Adipose tissue (tissue), 3 donors: ENCODE measurements around the gene TAF4. TPM values are rescaled to one million over a fixed set of nuclear protein-coding genes. Genes with fewer than 3 reads are reported as not detected.

Experiments
- H3K27ac ChIP-seq: one replicate; pipeline ENCODE4 v1.5.1; 2013; ENCODE audit warnings: low read depth, low read length
- WGBS, 3 donors: extraction: QIAGEN DNeasy Blood & Tissue Kit; methylation state at CpG; one replicate each; pipeline ENCODE4 v1.1.7; 2013; 5-methylcytosine and 5-hydroxymethylcytosine counted together
- polyA plus RNA-seq, 3 donors: library from polyadenylated mRNA; stranded (reverse); fragments of 200-250 nt; gene quantifications; one replicate each; pipeline ENCODE4 v1.2.3, GENCODE V29; 2013
- donor health status: healthy with polysubstance abuse.
- donor health status: Bipolar disorder and iron deficiency.
- donor health status: healthy.

The TAF4 gene
- polyA plus RNA-seq, 3 donors = 4.5 to 5.8 (median 5.0) TPM

GRCh38 chr20:61964675-61965605, 100.7 kb downstream of the TAF4 start:
- no peak overlapping the region for H3K27ac ChIP-seq
- WGBS, 3 donors = 38 to 45% (median 38%) methylated on average over 36 to 41 of the region's 41 CpGs

- WGBS, 3 donors = 90% methylated on average over 8 of the region's 8 CpGs
- no peak overlapping the region for H3K27ac ChIP-seq
These were observed 101.6 kb downstream of the TAF4 start for GRCh38 chr20:61963885-61964674.

DNA sequence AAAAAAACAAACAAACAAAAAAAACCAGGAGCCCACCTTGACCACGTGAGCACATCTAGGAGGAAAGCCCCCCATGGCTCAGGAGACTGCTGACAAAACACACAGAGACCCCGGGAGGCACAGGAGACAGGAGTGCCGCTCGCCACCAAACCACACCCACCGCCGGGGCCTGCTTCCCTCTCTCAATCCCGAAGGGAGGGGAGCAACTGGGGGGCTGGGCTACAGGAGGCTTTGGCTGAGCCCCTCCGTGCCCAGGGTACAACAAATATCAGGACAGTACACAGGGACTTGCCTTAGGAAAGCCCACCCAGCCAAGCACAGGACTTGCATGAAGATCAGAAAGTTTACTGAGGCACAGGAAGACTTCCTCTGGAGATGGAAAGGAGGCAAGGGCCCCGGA, 102.5 kb downstream of the TAF4 start:
- no peak overlapping the region for H3K27ac ChIP-seq
- 67 to 76% (median 69%) methylated on average over 9 of the region's 9 CpGs for WGBS, 3 donors

DNA sequence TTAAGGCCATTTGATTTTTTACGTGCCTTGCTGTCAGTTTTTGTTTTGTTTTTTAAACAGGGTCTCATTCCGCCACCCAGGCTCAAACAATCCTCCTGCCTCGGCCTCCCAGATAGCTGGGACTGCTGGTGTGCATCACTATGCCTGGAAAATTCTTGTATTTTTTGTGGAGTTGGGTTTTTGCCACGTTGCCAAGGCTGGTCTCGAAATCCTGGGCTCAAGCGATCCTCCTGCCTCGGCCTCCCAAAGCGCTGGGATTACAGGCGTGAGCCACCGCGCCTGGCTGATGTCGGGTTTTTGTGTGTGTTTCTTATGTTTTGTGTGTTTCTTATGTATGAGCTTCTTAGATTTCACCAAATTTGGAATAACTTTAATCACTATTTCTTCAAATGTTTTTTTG, 104.8 kb downstream of the TAF4 start:
- WGBS, 3 donors = 91 to 94% (median 93%) methylated on average over 12 of the region's 12 CpGs
- H3K27ac ChIP-seq = no peak overlapping the region

DNA sequence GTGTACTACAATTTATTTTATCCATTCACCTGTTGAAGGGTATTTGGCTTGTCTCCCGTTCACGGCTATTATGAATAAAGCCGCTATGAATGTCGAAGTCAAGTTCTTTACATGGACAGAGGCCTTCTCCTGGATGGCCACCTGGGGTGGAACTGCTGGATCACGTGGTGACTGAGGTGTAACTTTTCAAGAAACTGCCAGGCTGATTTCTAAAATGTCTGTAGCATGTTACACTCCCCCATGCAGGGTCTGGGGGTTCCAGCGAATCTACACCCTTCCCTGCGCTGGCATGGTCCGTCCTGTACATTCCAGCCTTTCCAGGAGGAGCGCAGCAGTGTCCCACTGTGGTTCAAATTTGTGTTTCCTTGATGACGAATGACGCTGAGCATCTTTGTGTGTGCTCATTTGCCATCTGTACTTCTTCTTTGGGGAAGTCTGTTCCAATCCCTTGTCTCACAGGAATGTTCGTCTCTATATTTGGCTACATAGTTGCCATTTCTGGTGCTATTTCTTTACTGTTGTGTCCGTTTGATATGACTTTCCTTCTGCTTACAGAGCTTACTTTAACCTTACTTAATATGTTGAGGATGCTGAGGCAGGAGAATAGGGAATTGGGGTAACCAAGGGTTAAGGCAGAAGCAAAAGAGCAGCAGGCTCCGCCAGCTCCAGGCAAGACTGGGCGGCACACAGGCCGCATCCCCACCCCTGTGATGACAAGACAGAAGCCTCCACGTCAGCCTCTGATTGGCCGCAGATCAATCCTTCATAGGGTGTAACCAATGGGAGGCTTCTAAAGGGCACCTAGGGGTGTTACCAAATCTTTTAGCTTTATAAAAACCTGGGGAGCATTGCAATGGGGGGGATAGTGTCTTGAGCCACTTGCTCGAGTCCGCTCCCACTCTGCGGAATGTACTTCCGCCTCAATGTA, 106.6 kb downstream of the TAF4 start:
- no peak overlapping the region for H3K27ac ChIP-seq
- WGBS, 3 donors = 65 to 75% (median 69%) methylated on average over 22 of the region's 22 CpGs

DNA sequence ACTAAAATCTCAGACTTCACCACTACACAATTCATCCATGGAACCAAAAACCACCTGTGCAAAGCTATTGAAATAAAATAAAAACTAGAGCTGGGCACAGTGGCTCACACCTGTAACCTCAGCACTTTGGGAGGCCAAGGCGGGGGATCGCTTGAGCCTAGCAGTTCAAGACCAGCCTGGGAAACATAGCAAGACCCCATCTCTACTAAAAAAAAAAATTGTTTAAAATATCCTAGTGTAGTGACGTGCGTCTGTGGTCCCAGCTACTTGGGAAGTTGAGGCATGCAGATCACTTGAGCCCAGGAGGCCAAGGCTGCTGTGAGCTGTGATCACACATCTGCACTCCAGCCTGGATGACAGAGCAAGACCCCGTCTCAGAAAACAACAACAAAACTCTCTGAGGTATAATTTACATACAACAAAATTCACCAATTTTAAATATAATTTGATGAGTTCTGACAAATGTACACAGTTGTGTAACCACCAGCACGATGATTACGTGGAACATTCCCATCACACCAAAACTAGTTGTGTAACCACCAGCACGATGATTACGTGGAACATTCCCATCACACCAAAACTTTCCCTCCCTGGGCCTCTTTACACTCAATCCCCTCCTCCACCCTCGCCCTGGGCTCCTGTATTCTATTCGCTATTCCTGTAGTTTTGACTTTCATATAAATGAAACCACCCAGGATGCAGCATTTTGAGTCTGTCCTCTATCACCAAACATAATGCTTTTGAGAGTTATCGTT, 107.5 kb downstream of the TAF4 start:
- 77 to 82% (median 79%) methylated on average over 12 of the region's 12 CpGs for WGBS, 3 donors
- H3K27ac ChIP-seq = no peak overlapping the region

- WGBS, 3 donors = 17 to 57% (median 50%) methylated on average over 12 of the region's 12 CpGs
- no peak overlapping the region for H3K27ac ChIP-seq
These were observed 109.0 kb downstream of the TAF4 start for GRCh38 chr20:61956396-61957342.

GRCh38 chr20:61955668-61956395, 109.8 kb downstream of the TAF4 start:
- H3K27ac ChIP-seq = no peak overlapping the region
- WGBS, 3 donors = 31 to 76% (median 73%) methylated on average over 6 of the region's 6 CpGs

DNA sequence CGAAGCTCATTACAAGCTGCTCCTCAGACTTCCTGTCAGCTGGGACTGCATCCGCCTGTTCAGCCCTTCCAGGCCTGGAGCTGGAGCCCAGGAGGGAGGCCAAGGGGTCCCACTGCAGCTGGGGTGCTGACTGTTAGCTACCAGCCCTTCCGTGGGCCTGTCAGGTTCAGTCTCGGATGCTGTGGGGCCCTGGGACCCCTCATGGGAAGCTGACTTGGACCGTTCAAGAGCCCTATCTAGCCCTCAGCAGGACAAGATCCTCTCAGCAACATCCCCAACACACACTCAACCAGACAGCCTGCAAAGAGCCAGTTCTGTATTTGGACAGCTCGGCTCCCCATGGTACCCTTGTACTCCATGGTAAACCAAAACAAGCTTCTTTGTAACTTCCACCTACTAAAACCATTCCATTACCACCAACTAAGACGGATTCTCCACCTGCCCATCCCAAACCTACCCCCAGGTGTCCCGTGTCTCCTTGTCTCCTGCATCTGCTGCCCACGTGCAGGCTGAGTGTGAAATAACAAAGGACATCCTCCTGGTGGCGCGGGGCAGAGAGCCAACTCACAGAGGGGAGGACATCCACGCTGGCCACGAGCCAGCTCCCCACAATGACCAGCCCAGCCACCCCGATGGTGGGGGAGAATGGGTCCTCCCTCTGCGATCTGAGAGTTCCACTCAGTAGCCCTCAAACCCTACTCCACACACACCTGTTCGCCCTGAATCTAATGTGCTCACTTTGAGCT, 111.2 kb downstream of the TAF4 start:
- 51 to 70% (median 64%) methylated on average over 16 of the region's 16 CpGs for WGBS, 3 donors
- H3K27ac ChIP-seq = no peak overlapping the region

- WGBS, 3 donors = 82 to 90% (median 87%) methylated on average over 20 of the region's 20 CpGs
- no peak overlapping the region for H3K27ac ChIP-seq
These were observed 112.4 kb downstream of the TAF4 start for GRCh38 chr20:61953037-61954021.

GRCh38 chr20:61951695-61952533, 113.8 kb downstream of the TAF4 start:
- 25 to 64% (median 35%) methylated on average over 17 to 21 of the region's 22 CpGs for WGBS, 3 donors
- H3K27ac ChIP-seq = no peak overlapping the region

GRCh38 chr20:61950641-61951071, 115.0 kb downstream of the TAF4 start:
- 44 to 74% (median 46%) methylated on average over 6 to 7 of the region's 7 CpGs for WGBS, 3 donors
- no peak overlapping the region for H3K27ac ChIP-seq
